Smooth muscle cell of the pulmonary artery (primary cell): ENCODE results near the gene TOR1AIP2. TPM values are rescaled to one million over a fixed set of nuclear protein-coding genes. Genes with fewer than 3 reads are reported as not detected.

Source experiments
- total RNA-seq: library from RNA; depleted of rRNA; stranded (reverse); fragments of >200 nt; gene quantifications from 2 replicates; pipeline ENCODE4 v1.2.3, GENCODE V29; 2014

Gene TOR1AIP2
- 96.2 and 105 TPM in 2 replicates for total RNA-seq

DNA sequence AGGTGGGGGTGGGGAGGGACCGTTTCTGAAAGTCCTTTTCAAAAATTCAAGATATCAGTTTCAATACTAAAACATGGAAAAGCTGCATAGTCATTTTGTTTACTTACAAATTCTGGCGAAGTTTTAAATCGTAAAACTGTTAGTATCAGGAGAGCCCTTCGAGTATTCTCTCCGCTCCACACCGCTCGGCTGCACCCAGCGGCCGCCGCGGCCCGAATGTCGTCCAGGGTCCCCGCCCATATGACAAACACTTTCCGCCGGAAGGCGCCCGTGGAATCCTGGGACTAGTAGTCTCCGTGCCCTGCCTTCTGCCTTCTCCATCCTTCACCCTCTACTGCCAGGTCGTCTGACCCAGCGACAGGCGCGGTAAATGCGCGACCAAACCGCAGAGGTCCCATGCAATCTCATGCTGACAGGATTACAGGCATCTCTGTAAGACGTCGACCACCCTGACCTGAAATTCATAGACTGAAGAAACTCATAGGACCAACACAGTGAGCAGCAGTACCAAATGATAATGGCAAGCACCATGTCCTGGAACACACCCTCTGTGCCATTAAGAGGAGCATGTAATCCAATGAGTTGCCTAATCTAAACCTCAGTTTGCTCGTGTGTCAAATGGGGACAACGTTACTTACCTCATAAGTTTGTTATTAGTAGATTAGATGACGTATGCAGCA lies at the start of gene TOR1AIP2:
TOR1AIP2 (minus strand) TSS at position 218 of the 680 bp plus-strand sequence. CDS start 25,138 bp downstream, outside the sequence.

GRCh38 chr1:179882253-179883039 lies 4.8 kb upstream of the TOR1AIP2 start, which contains the start of gene TOR1AIP1:
Gene TOR1AIP1, plus strand, starts transcription at chr1:179882285. Its CDS starts 218 bp downstream, at chr1:179882503.

Other genes starting within 250 kb of the TOR1AIP2 start
- gene FAM163A, start 134.5 kb downstream of the TOR1AIP2 start, total RNA-seq: under 0.01 TPM in 1 of 2 replicates, not detected in the other
- gene TOR1AIP1, start 4.5 kb upstream of the TOR1AIP2 start, total RNA-seq: 52.1 and 63.3 TPM in 2 replicates
- 54.8 and 58.6 TPM in 2 replicates for gene CEP350, start 77.0 kb upstream of the TOR1AIP2 start, total RNA-seq